Skeletal muscle cell (primary cell): ENCODE data around the gene TRIM36.

Source experiments
- DNase-seq: peaks from one replicate; pipeline ENCODE4 v3.0.0-alpha.2; 2010; ENCODE audit warnings: low read depth
- H3K4me3 ChIP-seq: 2 replicates; pipeline ENCODE4 v1.5.1; 2011; ENCODE audit warnings: low read depth, mild to moderate bottlenecking, control low read depth, low read length, moderate library complexity

TRIM36 gene

DNA sequence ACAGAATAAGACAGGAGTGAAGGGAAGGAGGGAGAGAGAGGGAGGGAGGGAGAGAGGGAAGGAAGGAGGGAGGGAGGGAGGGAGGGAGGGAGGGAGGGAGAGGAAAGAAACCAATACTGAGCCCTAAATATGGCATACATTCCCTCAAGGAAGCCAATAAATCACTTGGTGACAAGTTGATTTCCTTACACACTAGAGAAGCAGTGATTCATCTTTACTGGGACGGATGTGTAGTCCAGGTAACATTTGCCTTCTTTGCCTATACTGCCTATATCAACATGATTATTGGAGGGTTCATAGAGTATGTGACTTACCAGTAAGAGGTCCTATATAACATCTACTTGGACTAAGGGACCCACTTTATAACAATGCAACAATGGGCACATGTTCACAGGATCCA is 83.2 kb downstream of the TRIM36 start:
- no peak overlapping the region for H3K4me3 ChIP-seq
- DNase-seq = no peak

DNA sequence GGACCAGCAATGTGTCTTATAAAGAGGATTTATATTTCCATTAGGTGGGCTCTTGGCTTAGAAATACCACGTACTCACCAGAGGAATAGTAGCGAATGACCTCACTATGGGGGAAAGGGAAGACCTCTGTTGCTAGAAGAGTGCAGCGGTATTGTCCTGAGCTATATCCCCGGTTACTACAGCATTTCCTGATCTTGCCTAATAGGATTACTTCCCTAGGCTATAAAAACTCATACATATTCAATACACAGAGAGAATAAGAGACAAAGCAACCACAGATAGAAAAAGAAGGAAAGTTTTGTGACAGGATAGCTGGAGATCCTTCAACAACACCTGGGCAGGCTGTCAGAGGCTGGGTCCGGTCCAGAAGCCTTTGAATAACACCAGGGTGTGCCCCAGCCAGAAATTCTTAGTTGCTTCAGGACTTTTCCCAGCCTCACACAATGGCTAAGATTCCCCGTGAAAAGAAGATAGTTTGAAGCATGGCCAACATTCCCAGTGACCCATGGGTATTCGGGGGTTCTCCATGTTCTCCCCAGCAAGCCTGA is 85.4 kb downstream of the TRIM36 start:
- DNase-seq = no peak
- H3K4me3 ChIP-seq = no peak overlapping the region

DNA sequence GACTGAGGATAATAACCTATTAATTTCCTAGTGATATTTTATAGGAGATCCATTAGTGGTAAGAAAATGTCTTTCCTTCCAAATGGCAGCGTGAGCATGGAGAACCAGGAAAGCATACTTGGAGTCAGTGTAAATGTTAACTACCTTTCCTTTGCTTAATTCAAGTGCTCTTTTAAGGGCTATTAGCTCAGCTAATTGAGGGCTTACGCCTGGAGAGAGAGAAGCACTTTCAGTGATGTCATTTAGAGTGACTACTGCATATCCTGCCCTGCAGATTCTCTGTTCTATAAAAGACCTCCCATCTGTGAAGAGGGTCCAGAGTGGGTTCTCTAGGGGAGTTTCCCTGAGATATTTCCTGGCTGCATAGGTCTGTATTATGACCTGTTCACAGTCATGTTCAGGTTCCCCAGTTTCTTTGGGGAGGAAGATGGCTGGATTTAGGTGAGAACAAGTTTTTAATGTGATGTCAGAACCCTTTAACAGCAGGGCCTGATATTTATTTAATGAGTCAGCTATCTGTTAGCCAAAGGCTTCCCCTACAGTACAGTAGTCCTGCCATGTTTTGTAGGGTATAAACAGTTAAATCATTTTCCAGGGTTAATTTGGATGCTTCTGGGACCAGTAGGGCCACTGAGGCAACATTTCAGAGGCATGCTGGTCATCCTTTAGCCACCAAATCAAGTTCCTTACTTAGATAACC is 89.6 kb downstream of the TRIM36 start:
- no peak for DNase-seq
- H3K4me3 ChIP-seq = no peak overlapping the region
